Kidney epithelial cell (primary cell): ENCODE measurements around the gene SHROOM2. TPM values are rescaled to one million over a fixed set of nuclear protein-coding genes. Genes with fewer than 3 reads are reported as not detected.
"Not testable (repeated sequence)": the region's sequence is repeated elsewhere in the genome, so short reads cannot be mapped to it uniquely, and the experiment has no call there.

Experiments
- DNase-seq: peaks from one replicate; pipeline ENCODE4 v3.0.0-alpha.2; 2010; ENCODE audit warnings: low read depth
- H3K27me3 ChIP-seq: 2 replicates; pipeline ENCODE4 v1.6.0; 2011; ENCODE audit warnings: low read length; ENCODE audit not compliant: control insufficient read depth, insufficient read depth
- H3K36me3 ChIP-seq: 2 replicates; pipeline ENCODE4 v1.5.1; 2011; ENCODE audit warnings: low read length; ENCODE audit not compliant: control insufficient read depth, insufficient read depth
- H3K4me3 ChIP-seq: 2 replicates; pipeline ENCODE4 v1.5.1; 2011; ENCODE audit warnings: low read depth, mild to moderate bottlenecking, control low read depth, low read length
- total RNA-seq: library from RNA; depleted of rRNA; stranded (reverse); fragments of >200 nt; gene quantifications from 2 replicates; pipeline ENCODE4 v1.2.3, GENCODE V29; 2015
- TF ChIP-seq, protein P1 (sequence below): IDR thresholded peaks from 2 replicates; pipeline ENCODE4 v1.5.1; 2011; ENCODE audit warnings: mild to moderate bottlenecking, moderate library complexity, low read length, control low read depth, inconsistent platforms; ENCODE audit not compliant: insufficient read depth, poor library complexity, severe bottlenecking

SHROOM2 gene
- total RNA-seq, 1 donor from 2014 or later = 10.6 TPM

DNA sequence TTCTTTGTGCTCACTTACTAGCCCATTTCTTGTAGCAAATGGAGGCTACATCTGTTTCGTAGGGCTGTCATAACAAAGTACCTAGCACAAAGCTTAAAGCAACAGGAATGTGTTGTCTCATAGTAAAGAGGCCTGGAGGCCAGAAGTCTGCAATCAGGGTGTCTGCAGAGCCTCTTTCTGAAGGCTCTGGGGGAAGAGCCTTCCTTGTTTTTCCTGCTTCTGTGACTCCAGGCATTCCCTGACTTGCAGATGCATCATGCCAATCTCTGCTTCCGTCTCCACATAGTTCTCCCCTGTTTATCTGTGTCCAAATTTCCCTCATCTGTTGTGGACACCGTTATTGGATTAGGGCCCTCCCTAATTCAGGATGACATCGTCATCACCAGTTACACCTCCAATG lies 67.1 kb downstream of the SHROOM2 start:
- TF ChIP-seq, protein P1, sequence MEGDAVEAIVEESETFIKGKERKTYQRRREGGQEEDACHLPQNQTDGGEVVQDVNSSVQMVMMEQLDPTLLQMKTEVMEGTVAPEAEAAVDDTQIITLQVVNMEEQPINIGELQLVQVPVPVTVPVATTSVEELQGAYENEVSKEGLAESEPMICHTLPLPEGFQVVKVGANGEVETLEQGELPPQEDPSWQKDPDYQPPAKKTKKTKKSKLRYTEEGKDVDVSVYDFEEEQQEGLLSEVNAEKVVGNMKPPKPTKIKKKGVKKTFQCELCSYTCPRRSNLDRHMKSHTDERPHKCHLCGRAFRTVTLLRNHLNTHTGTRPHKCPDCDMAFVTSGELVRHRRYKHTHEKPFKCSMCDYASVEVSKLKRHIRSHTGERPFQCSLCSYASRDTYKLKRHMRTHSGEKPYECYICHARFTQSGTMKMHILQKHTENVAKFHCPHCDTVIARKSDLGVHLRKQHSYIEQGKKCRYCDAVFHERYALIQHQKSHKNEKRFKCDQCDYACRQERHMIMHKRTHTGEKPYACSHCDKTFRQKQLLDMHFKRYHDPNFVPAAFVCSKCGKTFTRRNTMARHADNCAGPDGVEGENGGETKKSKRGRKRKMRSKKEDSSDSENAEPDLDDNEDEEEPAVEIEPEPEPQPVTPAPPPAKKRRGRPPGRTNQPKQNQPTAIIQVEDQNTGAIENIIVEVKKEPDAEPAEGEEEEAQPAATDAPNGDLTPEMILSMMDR = no peak
- no peak for DNase-seq
- Histone ChIP-seq H3K4me3 (no peak overlapping the region), H3K36me3 (no peaks in the 10 kb centered on the region), H3K27me3 (no peaks in the 10 kb centered on the region)

DNA sequence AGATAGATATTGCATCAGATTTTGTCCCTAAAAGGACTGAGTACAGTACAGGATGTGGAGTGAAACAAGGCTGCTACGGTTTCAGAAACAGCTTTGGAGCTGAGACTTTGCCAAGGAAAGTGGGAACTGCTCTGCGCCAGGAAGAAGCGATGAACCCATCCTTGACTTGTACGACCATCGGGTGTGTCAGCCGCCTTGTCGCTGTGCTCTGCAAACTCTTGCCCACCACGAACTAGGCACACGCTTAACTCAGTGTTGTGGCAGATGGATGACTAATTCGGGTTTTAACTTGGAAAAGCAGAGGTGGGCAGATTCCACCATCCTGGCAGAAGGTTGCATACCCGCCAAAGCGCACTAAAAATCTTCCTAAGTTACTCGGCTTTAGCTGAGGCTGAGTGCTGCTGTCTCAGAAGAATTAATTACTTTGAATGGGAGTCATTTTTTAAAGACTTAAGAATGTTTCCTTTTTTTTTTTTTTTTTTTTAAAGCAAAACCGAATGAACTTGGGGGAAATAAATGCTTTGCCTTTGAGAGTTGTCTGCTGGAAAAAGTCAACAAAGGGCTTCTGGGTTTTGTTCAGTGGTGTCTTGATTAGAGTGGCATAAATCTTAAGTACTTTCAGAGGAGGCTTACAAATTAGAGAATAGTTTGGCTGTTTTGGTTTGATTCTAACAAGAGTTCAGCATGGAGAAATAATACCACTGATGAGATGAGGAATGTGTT lies 69.5 kb downstream of the SHROOM2 start:
- TF ChIP-seq, protein P1 = no peak
- Histone ChIP-seq H3K4me3 (no peak overlapping the region), H3K36me3 (no peaks in the 10 kb centered on the region), H3K27me3 (no peaks in the 10 kb centered on the region)
- DNase-seq = no peak

DNA sequence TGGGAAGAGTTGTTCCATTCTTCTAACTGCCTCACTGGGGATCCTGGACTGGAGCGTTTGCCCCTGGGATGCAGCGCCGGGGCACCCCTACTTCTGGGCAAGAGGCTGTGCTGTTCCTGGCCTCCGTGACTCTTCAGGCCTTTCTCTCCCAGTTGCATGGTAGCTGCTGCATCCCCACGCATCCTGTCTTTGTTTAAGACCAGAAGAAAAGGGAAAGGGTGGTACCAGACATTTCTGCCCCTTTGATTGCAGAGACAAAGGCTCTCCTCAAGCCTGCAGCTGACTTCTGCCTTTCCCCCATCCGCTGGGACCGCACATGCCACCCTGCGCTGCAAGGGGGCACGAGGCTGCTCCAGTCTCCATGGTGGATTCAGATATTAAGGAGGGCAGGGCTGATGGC lies 70.4 kb downstream of the SHROOM2 start:
- Histone ChIP-seq H3K4me3 (no peak overlapping the region), H3K27me3 (no peaks in the 10 kb centered on the region), H3K36me3 (no peaks in the 10 kb centered on the region)
- no peak for DNase-seq
- TF ChIP-seq, protein P1 = no peak

DNA sequence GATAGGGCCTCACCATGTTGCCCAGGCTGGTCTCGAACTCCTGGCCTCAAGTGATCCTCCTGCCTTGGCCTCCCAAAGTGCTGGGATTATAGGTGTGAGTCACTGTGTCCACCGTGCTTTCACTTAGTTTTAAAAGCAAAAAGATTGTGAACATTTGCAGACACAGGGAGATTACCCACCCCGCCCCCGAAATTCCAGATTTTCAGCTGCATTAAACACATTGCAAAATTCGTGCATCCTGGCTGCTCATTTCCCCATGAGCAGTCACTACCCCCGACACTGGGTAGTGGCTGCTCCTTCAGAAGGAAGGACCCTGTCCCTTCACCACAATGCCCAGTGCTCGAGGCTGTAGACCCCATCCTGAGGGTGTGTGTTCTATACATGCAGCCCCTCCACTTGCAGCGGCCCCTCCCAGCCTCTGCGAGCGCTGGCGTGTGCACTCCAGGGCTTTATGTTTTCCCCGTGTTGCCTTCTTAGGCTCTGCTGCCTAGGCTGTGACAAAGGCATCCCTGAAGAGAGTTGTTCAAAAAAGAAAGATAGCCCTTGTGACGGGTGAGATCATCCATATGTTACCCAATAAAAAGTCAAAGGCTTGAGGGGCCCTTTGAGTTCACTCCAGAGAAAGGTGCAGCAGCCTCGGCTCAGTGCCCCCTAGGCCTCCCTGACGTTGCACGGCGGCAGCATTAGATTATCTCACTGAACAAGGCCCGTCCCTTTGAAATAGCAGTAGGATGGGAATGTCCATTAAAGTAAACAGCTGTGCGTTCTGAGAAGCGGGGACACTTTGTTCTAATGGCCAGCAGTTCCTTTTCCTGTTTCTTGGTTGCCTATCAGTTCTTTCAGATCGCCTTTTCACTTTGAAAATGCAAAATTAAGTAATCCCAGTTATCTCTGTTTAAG lies 71.6 kb downstream of the SHROOM2 start:
- TF ChIP-seq, protein P1 = no peak
- H3K4me3 ChIP-seq = no peak overlapping the region

DNA sequence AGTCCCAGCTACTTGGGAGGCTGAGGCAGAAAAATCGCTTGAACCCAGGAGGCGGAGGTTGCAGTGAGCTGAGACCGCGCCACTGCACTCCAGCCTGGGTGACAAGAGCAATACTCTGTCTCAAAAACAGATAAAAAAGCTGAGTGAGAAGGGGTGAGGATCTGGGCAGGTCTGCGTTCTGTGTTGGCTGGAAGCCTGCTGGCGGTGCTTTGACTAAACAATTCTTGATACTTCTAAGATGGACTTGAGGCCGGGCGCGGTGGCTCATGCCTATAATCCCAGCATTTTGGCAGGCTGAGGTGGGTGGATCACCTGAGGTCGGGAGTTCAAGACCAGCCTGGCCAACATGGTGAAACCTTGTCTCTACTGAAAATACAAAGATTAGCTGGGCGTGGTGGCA lies 72.5 kb downstream of the SHROOM2 start:
- not testable (repeated sequence) for H3K36me3 ChIP-seq, DNase-seq, H3K4me3 ChIP-seq, H3K27me3 ChIP-seq

More for the DNA sequence above, 71.6 kb downstream of the SHROOM2 start:
- DNase-seq = no peak
- Histone ChIP-seq H3K27me3 (no peaks in the 10 kb centered on the region), H3K36me3 (no peaks in the 10 kb centered on the region)

DNA sequence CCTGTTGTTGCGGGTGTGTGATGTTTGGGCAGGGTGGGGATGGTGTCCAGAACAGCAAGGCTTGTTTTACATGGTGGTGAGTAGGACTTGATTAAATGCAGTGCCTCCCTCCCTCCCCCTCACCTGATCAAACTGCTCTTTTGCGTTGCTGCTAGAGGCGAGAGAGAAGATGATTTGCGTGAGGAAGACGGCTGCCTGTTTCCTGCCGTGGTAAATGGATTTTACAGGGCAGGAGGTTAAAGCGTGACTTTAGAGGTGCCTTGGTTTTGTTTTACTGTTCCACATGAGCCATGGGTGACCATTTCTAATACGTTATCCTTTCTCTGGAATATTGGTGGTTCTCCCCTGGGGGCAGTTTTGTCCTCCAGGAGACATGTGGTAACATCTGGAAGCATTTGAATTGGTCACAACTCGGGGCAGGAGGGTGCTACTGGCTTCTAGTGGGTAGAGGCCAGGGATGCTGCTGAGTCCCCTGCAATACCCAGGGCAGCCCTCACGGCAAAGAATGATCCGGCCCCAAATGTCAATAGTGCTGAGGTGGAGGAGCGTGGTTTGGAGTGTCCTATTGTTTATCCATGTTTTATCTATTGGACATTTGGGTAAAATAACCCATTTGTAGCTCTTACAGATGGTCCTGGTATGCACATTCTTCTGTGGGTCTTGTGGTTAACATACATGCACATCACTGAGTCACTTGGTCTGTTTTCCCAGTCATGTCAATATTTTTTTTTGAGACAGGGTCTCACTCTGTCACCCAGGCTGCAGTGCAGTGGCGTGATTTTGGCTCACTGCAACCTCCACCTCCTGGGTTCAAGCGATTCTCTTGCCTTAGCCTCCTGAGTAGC lies 73.7 kb downstream of the SHROOM2 start:
- Histone ChIP-seq H3K36me3 (no peaks in the 10 kb centered on the region), H3K27me3 (no peaks in the 10 kb centered on the region), H3K4me3 (no peak overlapping the region)
- DNase-seq = no peak
- TF ChIP-seq, protein P1 = no peak
